Gastrocnemius medialis (tissue), 4 donors: ENCODE data around the gene MTA2. TPM values are rescaled to one million over a fixed set of nuclear protein-coding genes. Genes with fewer than 3 reads are reported as not detected.

Experiments used
- ATAC-seq, 2 donors: fragments of 150-250 bp; one replicate each; pipeline ENCODE4 v1.9.1; 2016
- DNase-seq, 2 donors: peaks; one replicate each; pipeline ENCODE4 v3.0.0-alpha.2; 2019
- H3K27ac ChIP-seq, 4 donors: fragments of 200-600 bp; sonication (generic); 1 replicate in 1 of 4; 2 replicates in 3 of 4; pipeline ENCODE4 v1.5.1; 2016 to 2018; ENCODE audit warnings: mild to moderate bottlenecking in 2 of 4, moderate library complexity in 1 of 4
- H3K27me3 ChIP-seq, 3 donors: fragments of 200-600 bp; sonication (generic) in 2 of 3; 1 replicate in 1 of 3; 2 replicates in 2 of 3; pipeline versions ENCODE4 v1.5.1 to v1.6.0; 2016 to 2019; ENCODE audit warnings: mild to moderate bottlenecking in 1 of 3, moderate library complexity in 1 of 3
- H3K36me3 ChIP-seq, 2 donors: fragments of 200-600 bp; sonication (generic) in 1 of 2; one replicate each; pipeline ENCODE4 v1.5.1; 2017 to 2018
- H3K4me1 ChIP-seq, 2 donors: fragments of 200-600 bp; sonication (generic) in 1 of 2; one replicate each; pipeline ENCODE4 v1.5.1; 2016 to 2017; ENCODE audit warnings: mild to moderate bottlenecking in 2 of 2
- H3K4me3 ChIP-seq, 4 donors: fragments of 200-600 bp; sonication (generic) in 3 of 4; 1 replicate in 1 of 4; 2 replicates in 3 of 4; pipeline ENCODE4 v1.5.1; 2016 to 2019; ENCODE audit warnings: mild to moderate bottlenecking in 2 of 4
- H3K9me3 ChIP-seq, 3 donors: fragments of 200-600 bp; sonication (generic) in 2 of 3; 1 replicate in 1 of 3; 2 replicates in 2 of 3; pipeline ENCODE4 v1.5.1; 2016 to 2019
- POLR2A ChIP-seq, 2 donors: fragments of 450-650 bp; IDR thresholded peaks; one replicate each; pipeline ENCODE4 v1.6.1; 2017; ENCODE audit warnings: antibody characterized with exemption in 2 of 2, mild to moderate bottlenecking in 2 of 2, moderate library complexity in 2 of 2
- in situ Hi-C, 4 donors: fragments of 200-750 bp; cut with MboI; loops; one replicate each; pipeline versions ENCODE4 v1.15.0 to v1.8.0; 2017; ENCODE audit warnings: low sequenced_read_pairs in 4 of 4
- intact Hi-C: fragments of 100-400 bp; cut with DNase I; formaldehyde crosslinking; loops from one replicate; pipeline ENCODE4 v1.15.1; 2023; ENCODE audit warnings: low total_unique reads
- total RNA-seq, 4 donors: library from RNA; depleted of rRNA; stranded (reverse); fragments of >200 nt; gene quantifications; one replicate each; pipeline versions ENCODE4 v1.1.0 to v1.2.3, GENCODE V29; 2016
- TF ChIP-seq, protein P1 (sequence below), 5 experiments: fragments of 450-650 bp in 3 of 5; fragments of 200-600 bp in 2 of 5; sonication (generic) in 2 of 5; IDR thresholded peaks in 4 of 5; conservative IDR thresholded peaks in 1 of 5; 1 replicate in 4 of 5; 2 replicates in 1 of 5; pipeline ENCODE4 v1.5.1; 2016 to 2019; ENCODE audit warnings: antibody characterized with exemption in 5 of 5, mild to moderate bottlenecking in 3 of 5, moderate library complexity in 3 of 5

The MTA2 gene
- total RNA-seq, 4 donors from 2014 or later, result 28.0 to 47.1 (median 31.7) TPM

DNA sequence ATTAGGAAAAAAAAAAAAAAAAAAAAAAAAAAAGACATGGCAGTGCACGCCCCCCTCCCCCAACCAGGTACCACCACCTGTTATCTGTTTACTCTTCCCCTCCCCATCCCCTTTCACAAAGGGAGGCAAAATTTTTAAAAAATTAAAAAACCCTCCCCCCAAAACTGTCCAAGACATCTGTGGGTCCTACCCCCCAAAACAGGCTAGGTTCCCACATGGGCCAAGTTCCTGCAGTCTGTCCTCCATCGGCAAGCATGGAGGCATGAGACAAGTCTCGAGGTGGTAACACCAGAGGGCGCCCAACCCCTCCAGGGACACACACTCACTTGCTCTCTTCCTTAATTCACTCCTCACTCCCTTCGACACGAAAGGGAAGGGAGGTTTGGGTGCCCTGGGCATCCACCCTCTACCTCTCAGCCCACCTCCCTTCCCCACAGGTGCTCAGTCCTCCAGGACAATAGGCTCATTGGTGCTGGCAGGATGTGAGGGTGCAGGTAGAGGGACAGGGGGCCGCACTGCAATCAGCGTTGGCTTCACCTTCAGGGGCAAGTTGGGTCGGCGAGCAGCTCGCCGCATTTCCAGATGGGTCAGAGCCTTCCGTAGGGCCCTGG lies 8.1 kb downstream of the MTA2 start:
- no peak overlapping the region for H3K4me3 ChIP-seq
- H3K4me1 ChIP-seq, result peaks cover 26 to 29% of the 10 kb centered on the region in 2 donors
- TF ChIP-seq, protein P1, sequence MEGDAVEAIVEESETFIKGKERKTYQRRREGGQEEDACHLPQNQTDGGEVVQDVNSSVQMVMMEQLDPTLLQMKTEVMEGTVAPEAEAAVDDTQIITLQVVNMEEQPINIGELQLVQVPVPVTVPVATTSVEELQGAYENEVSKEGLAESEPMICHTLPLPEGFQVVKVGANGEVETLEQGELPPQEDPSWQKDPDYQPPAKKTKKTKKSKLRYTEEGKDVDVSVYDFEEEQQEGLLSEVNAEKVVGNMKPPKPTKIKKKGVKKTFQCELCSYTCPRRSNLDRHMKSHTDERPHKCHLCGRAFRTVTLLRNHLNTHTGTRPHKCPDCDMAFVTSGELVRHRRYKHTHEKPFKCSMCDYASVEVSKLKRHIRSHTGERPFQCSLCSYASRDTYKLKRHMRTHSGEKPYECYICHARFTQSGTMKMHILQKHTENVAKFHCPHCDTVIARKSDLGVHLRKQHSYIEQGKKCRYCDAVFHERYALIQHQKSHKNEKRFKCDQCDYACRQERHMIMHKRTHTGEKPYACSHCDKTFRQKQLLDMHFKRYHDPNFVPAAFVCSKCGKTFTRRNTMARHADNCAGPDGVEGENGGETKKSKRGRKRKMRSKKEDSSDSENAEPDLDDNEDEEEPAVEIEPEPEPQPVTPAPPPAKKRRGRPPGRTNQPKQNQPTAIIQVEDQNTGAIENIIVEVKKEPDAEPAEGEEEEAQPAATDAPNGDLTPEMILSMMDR (IDR thresholded peaks at IDR 0.05 in 4 of 5, conservative IDR thresholded peaks at IDR 0.05 in 1 of 5), result peak; percentile 14 to 65 (median 43)
- no peak for TF ChIP-seq POLR2A (IDR thresholded peaks at IDR 0.05)
- H3K9me3 ChIP-seq, result no peaks in the 10 kb centered on the region
- no peaks in the 10 kb centered on the region for H3K27me3 ChIP-seq
- intact Hi-C loops (loop anchor here (2.0 to 5.0 kb wide), 2 partner anchors 101 to 179 kb away; partner anchors contain the start of gene TAF6L), in situ Hi-C loops (no loop called here)
- ATAC-seq (peak in 1 of 2 donors; percentile 23), DNase-seq (peak; percentile 53 to 78)
- H3K36me3 ChIP-seq, result peaks cover 0 to 57% of the 10 kb centered on the region in 2 donors
- peak overlapping the region; percentile 94 to 99 (median 96) for H3K27ac ChIP-seq

DNA sequence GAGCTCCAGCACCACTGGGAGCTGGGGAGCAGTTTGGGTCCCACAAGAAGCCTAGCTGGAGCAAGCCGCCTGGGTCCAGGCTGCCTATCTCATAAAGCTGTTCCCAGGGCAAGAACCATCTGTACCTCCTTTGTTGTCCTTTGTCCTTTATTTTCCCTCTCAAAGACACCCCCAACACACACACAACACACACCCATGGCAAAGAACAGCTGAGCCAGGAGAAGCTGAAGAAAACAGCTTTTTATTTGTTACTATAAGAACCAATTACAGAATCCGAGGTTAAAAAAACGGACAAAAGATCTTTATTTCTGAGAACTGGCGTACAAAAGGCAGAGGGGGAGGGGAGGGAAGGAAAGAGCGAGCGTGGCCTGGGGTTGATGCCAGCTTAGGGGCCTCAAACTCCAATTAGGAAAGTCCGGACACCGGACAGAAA lies 8.7 kb downstream of the MTA2 start:
- H3K27ac ChIP-seq, result peak overlapping the region; percentile 94 to 99 (median 96)
- in situ Hi-C loops, result no loop called here
- DNase-seq, result no peak
- no peak for ATAC-seq
- TF ChIP-seq POLR2A (IDR thresholded peaks at IDR 0.05), result no peak
- TF ChIP-seq, protein P1 (IDR thresholded peaks at IDR 0.05 in 4 of 5, conservative IDR thresholded peaks at IDR 0.05 in 1 of 5), result no peak
- H3K36me3 ChIP-seq, result peaks cover 0 to 57% of the 10 kb centered on the region in 2 donors
- intact Hi-C loops, result loop anchor here (1.0 to 5.0 kb wide), 4 partner anchors 8 to 179 kb away; partner anchors contain the start of genes EML3, MTA2 and TAF6L
- H3K4me3 ChIP-seq, result no peak overlapping the region
- peaks cover 26% of the 10 kb centered on the region in 2 donors for H3K4me1 ChIP-seq
- no peaks in the 10 kb centered on the region for H3K27me3 ChIP-seq
- H3K9me3 ChIP-seq, result no peaks in the 10 kb centered on the region

DNA sequence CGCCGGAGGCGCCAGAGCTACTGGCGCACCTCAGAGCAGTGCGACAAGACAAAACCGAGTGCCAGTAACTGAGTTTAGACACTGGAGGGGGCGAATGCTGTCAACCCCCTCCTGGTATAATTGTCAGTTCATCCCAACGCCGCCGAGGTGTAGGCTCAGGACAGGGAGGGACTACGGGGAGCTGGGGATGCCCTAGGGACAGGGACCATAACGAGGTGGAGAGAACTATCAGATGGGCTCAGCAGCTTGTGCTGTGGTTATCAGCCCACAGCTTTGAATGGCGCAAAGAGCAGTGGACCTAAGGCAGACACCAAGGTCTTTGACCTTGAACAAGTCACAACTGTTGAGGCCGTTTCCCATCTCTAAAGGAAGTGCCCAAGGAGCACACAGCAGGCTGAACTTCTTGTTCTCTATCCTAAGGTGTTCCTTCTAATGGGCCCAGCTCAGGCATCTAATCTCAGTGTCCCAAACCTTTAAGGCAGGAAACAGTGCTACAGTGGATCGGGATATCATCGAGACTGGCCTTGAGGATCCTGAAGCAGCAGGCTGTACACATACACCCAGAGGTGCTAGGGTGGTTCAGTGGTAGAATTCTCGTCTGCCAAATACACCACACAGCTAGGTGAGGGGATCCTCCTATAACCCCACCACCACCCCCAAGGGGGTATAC lies 9.4 kb downstream of the MTA2 start:
- peak overlapping the region; percentile 94 to 99 (median 96) for H3K27ac ChIP-seq
- peak overlapping the region; percentile 61 to 85 (median 72) for H3K4me3 ChIP-seq
- H3K27me3 ChIP-seq, result no peaks in the 10 kb centered on the region
- no peak for DNase-seq
- H3K4me1 ChIP-seq, result peaks cover 26% of the 10 kb centered on the region in 2 donors
- TF ChIP-seq, protein P1 (IDR thresholded peaks at IDR 0.05 in 4 of 5, conservative IDR thresholded peaks at IDR 0.05 in 1 of 5), result peak in 1 of 5 experiments; percentile 6
- TF ChIP-seq POLR2A (IDR thresholded peaks at IDR 0.05), result no peak
- in situ Hi-C loops, result no loop called here
- peak in 1 of 2 donors; percentile 14 for ATAC-seq
- peaks cover 0 to 57% of the 10 kb centered on the region in 2 donors for H3K36me3 ChIP-seq
- H3K9me3 ChIP-seq, result no peaks in the 10 kb centered on the region
- intact Hi-C loops, result loop anchor here (1.0 to 5.0 kb wide), 4 partner anchors 9 to 180 kb away; partner anchors contain the start of genes EML3, MTA2 and TAF6L

DNA sequence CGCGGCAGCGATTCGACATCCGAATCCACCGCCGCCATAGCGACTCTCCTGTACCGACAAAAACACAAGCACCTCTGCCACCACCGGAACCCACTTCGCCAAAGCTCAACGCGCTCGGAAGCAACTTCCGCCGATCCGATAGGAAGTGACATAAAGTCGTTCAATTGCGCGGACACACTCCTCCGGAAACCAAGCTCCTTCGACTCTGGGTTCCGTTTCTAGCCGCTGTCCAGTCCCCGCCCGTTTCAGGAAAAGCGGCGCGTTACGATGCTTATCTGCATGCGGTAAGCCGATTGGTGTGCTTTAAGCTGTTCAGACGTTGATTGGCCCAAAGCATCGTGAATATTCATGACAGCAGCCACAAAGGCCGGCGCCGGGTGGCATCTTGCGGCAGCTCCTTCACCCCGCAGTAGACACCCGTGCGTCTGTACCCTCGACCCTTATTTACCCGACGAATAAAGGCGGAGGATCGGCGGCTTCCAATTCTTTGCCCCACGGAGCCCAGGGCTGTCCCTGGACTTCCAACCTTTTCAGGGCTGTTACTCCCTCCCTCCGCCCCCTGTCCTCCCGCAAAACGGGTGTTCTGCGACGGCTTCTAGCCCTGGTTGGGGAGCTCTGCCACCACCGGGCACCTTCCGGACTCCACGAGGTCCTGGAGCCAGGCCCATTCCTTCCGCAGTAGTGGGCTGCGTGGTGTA lies 10.1 kb downstream of the MTA2 start, which contains the start of gene TUT1:
Gene TUT1, minus strand, starts transcription at position 76 of the 698 bp plus-strand sequence. Its CDS starts 38 bp downstream, at position 38.
- ATAC-seq (peak; percentile 94 to 96), DNase-seq (peak; percentile 98)
- in situ Hi-C loops (no loop called here), intact Hi-C loops (loop anchor here (1.0 to 5.0 kb wide), 5 partner anchors 10 to 181 kb away; partner anchors contain the start of genes EML3, MTA2 and TAF6L)
- no peaks in the 10 kb centered on the region for H3K27me3 ChIP-seq
- H3K4me3 ChIP-seq, result peak within 1 kb of the TSS; percentile 69 to 91 (median 84)
- no peaks in the 10 kb centered on the region for H3K9me3 ChIP-seq
- TF ChIP-seq, protein P1 (IDR thresholded peaks at IDR 0.05 in 4 of 5, conservative IDR thresholded peaks at IDR 0.05 in 1 of 5), result no peak
- TF ChIP-seq POLR2A (IDR thresholded peaks at IDR 0.05), result peak; percentile 94 to 98
- H3K36me3 ChIP-seq, result peaks cover 0 to 56% of the 10 kb centered on the region in 2 donors
- H3K27ac ChIP-seq, result peak within 1 kb of the TSS; percentile 94 to 99 (median 96)
- H3K4me1 ChIP-seq, result peaks cover 26% of the 10 kb centered on the region in 2 donors
